CD4-positive, CD25-positive, alpha-beta regulatory T cell (primary cell): ENCODE data around the gene GNG7. TPM values are rescaled to one million over a fixed set of nuclear protein-coding genes. Genes with fewer than 3 reads are reported as not detected.

Source experiments
- ATAC-seq, 2 donors: fragments of 150-1000 bp; cut with Tn5 transposase; one replicate each; pipeline ENCODE4 v1.10.0; 2021; ENCODE audit warnings: low read depth in 2 of 2, moderate number of reproducible peaks in 2 of 2, moderate library complexity in 1 of 2
- DNase-seq, 3 donors: peaks; one replicate each; pipeline versions ENCODE4 v3.0.0 to v3.0.0-alpha.2; 2012 to 2022; ENCODE audit warnings: mixed read lengths in 1 of 3
- H3K27ac ChIP-seq: one replicate; pipeline ENCODE4 v1.7.0; 2013; ENCODE audit warnings: mild to moderate bottlenecking, low read length; ENCODE audit not compliant: insufficient read depth, poor library complexity, severe bottlenecking
- H3K27me3 ChIP-seq: one replicate; pipeline ENCODE4 v1.7.0; 2013; ENCODE audit warnings: low read length; ENCODE audit not compliant: control insufficient read depth, insufficient read depth
- H3K36me3 ChIP-seq: one replicate; pipeline ENCODE4 v1.7.0; 2013; ENCODE audit warnings: mild to moderate bottlenecking, low read length, moderate library complexity; ENCODE audit not compliant: control insufficient read depth, insufficient read depth
- H3K4me1 ChIP-seq: 2 replicates; pipeline ENCODE4 v1.7.0; 2013; ENCODE audit warnings: mild to moderate bottlenecking, low read length; ENCODE audit not compliant: insufficient read depth, control insufficient read depth, poor library complexity, severe bottlenecking
- H3K4me3 ChIP-seq: one replicate; pipeline ENCODE4 v1.7.0; 2013; ENCODE audit warnings: low read depth, mild to moderate bottlenecking, low read length, moderate library complexity
- H3K9me3 ChIP-seq, 2 experiments: 1 replicate in 1 of 2; 2 replicates in 1 of 2; pipeline ENCODE4 v1.7.0; 2013; ENCODE audit warnings: low read length in 2 of 2, mild to moderate bottlenecking in 1 of 2, moderate library complexity in 1 of 2; ENCODE audit not compliant: control insufficient read depth in 2 of 2
- H3K27ac Mint-ChIP-seq, 3 donors: one replicate each; pipeline ENCODE4 v1.8.0; 2020 to 2022; ENCODE audit warnings: mild to moderate bottlenecking in 3 of 3, mixed read lengths in 3 of 3, moderate library complexity in 2 of 3
- H3K27me3 Mint-ChIP-seq: one replicate; pipeline ENCODE4 v1.8.0; 2022; ENCODE audit warnings: mild to moderate bottlenecking, mixed read lengths
- H3K36me3 Mint-ChIP-seq: one replicate; pipeline ENCODE4 v1.8.0; 2020; ENCODE audit warnings: mixed read lengths
- H3K4me1 Mint-ChIP-seq, 4 donors: one replicate each; pipeline ENCODE4 v1.8.0; 2020 to 2022; ENCODE audit warnings: mixed read lengths in 4 of 4, mild to moderate bottlenecking in 1 of 4
- H3K4me3 Mint-ChIP-seq, 4 donors: one replicate each; pipeline ENCODE4 v1.8.0; 2020 to 2022; ENCODE audit warnings: mild to moderate bottlenecking in 4 of 4, mixed read lengths in 4 of 4, moderate library complexity in 3 of 4
- H3K9me3 Mint-ChIP-seq, 7 donors: one replicate each; pipeline ENCODE4 v1.8.0; 2020 to 2022; ENCODE audit warnings: mixed read lengths in 7 of 7, mild to moderate bottlenecking in 3 of 7, moderate library complexity in 2 of 7
- polyA plus RNA-seq, 4 donors: library from polyadenylated mRNA; unstranded; fragments of 300-500 nt; fragmentation: Illumina TruSeq; gene quantifications; one replicate each; pipeline ENCODE4 v1.2.3, GENCODE V29; 2021
- total RNA-seq: library from RNA; stranded (reverse); gene quantifications from one replicate; pipeline ENCODE4 v1.2.3, GENCODE V29; 2022

GNG7 gene
- 1.4 TPM for total RNA-seq
- 1 to 10 TPM in 3 of 4 donors, under 1 TPM in 1; 0.65 to 1.6 (median 1.1) TPM for polyA plus RNA-seq

GRCh38 chr19:2702170-2703076 lies at the start of gene GNG7:
Gene GNG7, minus strand, starts transcription at chr19:2702694. Its CDS starts 182,006 bp downstream, at chr19:2520688.
- Mint-ChIP-seq H3K27ac (peak within 1 kb of the TSS in 2 of 3 donors; percentile 84 to 90), H3K9me3 (no peaks in the 10 kb centered on the region)

GRCh38 chr19:2751438-2751830 lies 48.9 kb upstream of the GNG7 start:
- no peak for ATAC-seq
- no peaks in the 10 kb centered on the region for H3K27me3 ChIP-seq
- peaks cover 5% of the 10 kb centered on the region for H3K36me3 ChIP-seq
- no peaks in the 10 kb centered on the region for H3K9me3 Mint-ChIP-seq
- no peaks in the 10 kb centered on the region for H3K9me3 ChIP-seq
- H3K4me1 ChIP-seq: peaks cover 4% of the 10 kb centered on the region
- no peak overlapping the region for H3K4me3 Mint-ChIP-seq
- H3K27me3 Mint-ChIP-seq: peaks cover 9% of the 10 kb centered on the region
- H3K36me3 Mint-ChIP-seq: peaks cover 5% of the 10 kb centered on the region
- no peak for DNase-seq
- no peak overlapping the region for H3K4me3 ChIP-seq
- H3K27ac ChIP-seq: no peak overlapping the region
- peaks cover 0 to 4% (median 0%) of the 10 kb centered on the region in 4 donors for H3K4me1 Mint-ChIP-seq
- H3K27ac Mint-ChIP-seq: no peak overlapping the region

More at GRCh38 chr19:2702170-2703076, at the start of gene GNG7:
- peak; percentile 86 to 91 (median 88) for DNase-seq
- peak within 1 kb of the TSS; percentile 51 to 72 (median 66) for H3K4me3 Mint-ChIP-seq
- Histone ChIP-seq H3K27ac (no peak within 1 kb of the TSS), H3K9me3 (no peaks in the 10 kb centered on the region), H3K4me3 (peak within 1 kb of the TSS; percentile 50), H3K27me3 (no peaks in the 10 kb centered on the region), H3K36me3 (no peaks in the 10 kb centered on the region), H3K4me1 (peaks cover 18% of the 10 kb centered on the region)
- H3K27me3 Mint-ChIP-seq: no peaks in the 10 kb centered on the region
- no peaks in the 10 kb centered on the region for H3K36me3 Mint-ChIP-seq
- peak; percentile 97 to 99 for ATAC-seq
- H3K4me1 Mint-ChIP-seq: peaks cover 0 to 36% (median 9%) of the 10 kb centered on the region in 4 donors

- Mint-ChIP-seq H3K27me3 (peaks cover 9% of the 10 kb centered on the region), H3K9me3 (no peaks in the 10 kb centered on the region), H3K4me1 (peaks cover 0 to 4% (median 0%) of the 10 kb centered on the region in 4 donors), H3K27ac (no peak overlapping the region), H3K36me3 (no peaks in the 10 kb centered on the region), H3K4me3 (no peak overlapping the region)
- Histone ChIP-seq H3K4me3 (no peak overlapping the region), H3K27me3 (no peaks in the 10 kb centered on the region), H3K4me1 (peaks cover 4% of the 10 kb centered on the region), H3K36me3 (peaks cover 5% of the 10 kb centered on the region), H3K9me3 (no peaks in the 10 kb centered on the region), H3K27ac (no peak overlapping the region)
- ATAC-seq (no peak), DNase-seq (no peak)
Observed at GRCh38 chr19:2750808-2751437, 48.4 kb upstream of the GNG7 start.

GRCh38 chr19:2747349-2747748 lies 44.9 kb upstream of the GNG7 start:
- Histone ChIP-seq H3K27ac (no peak overlapping the region), H3K4me1 (peaks cover 4% of the 10 kb centered on the region), H3K36me3 (no peaks in the 10 kb centered on the region), H3K4me3 (no peak overlapping the region), H3K27me3 (no peaks in the 10 kb centered on the region), H3K9me3 (no peaks in the 10 kb centered on the region)
- H3K4me1 Mint-ChIP-seq: peaks cover 0 to 4% (median 0%) of the 10 kb centered on the region in 4 donors
- H3K27ac Mint-ChIP-seq: no peak overlapping the region
- H3K4me3 Mint-ChIP-seq: no peak overlapping the region
- H3K27me3 Mint-ChIP-seq: peaks cover 16% of the 10 kb centered on the region
- DNase-seq: no peak
- no peaks in the 10 kb centered on the region for H3K9me3 Mint-ChIP-seq
- H3K36me3 Mint-ChIP-seq: no peaks in the 10 kb centered on the region
- ATAC-seq: no peak

- H3K27ac ChIP-seq: no peak overlapping the region
- no peaks in the 10 kb centered on the region for H3K27me3 ChIP-seq
- H3K36me3 ChIP-seq: no peaks in the 10 kb centered on the region
- no peak for DNase-seq
- ATAC-seq: no peak
- Mint-ChIP-seq H3K9me3 (no peaks in the 10 kb centered on the region), H3K4me3 (no peak overlapping the region), H3K27ac (no peak overlapping the region), H3K27me3 (peaks cover 26% of the 10 kb centered on the region), H3K36me3 (no peaks in the 10 kb centered on the region), H3K4me1 (peaks cover 0 to 13% (median 6%) of the 10 kb centered on the region in 4 donors)
- no peaks in the 10 kb centered on the region for H3K9me3 ChIP-seq
- peaks cover 13% of the 10 kb centered on the region for H3K4me1 ChIP-seq
- no peak overlapping the region for H3K4me3 ChIP-seq
Observed at GRCh38 chr19:2744113-2744512, 41.6 kb upstream of the GNG7 start.

GRCh38 chr19:2743099-2743498 lies 40.6 kb upstream of the GNG7 start:
- no peaks in the 10 kb centered on the region for H3K36me3 ChIP-seq
- H3K27ac Mint-ChIP-seq: peak overlapping the region in 1 of 3 donors; percentile 4
- no peak for DNase-seq
- no peak for ATAC-seq
- no peaks in the 10 kb centered on the region for H3K27me3 ChIP-seq
- H3K27ac ChIP-seq: no peak overlapping the region
- H3K4me3 Mint-ChIP-seq: no peak overlapping the region
- H3K9me3 ChIP-seq: no peaks in the 10 kb centered on the region
- H3K27me3 Mint-ChIP-seq: peaks cover 24% of the 10 kb centered on the region
- H3K4me1 ChIP-seq: peaks cover 14% of the 10 kb centered on the region
- H3K9me3 Mint-ChIP-seq: no peaks in the 10 kb centered on the region
- peaks cover 0 to 18% (median 10%) of the 10 kb centered on the region in 4 donors for H3K4me1 Mint-ChIP-seq
- H3K36me3 Mint-ChIP-seq: peaks cover 2% of the 10 kb centered on the region
- H3K4me3 ChIP-seq: no peak overlapping the region

- H3K9me3 ChIP-seq: no peaks in the 10 kb centered on the region
- H3K27ac Mint-ChIP-seq: no peak overlapping the region
- no peaks in the 10 kb centered on the region for H3K9me3 Mint-ChIP-seq
- H3K27ac ChIP-seq: no peak overlapping the region
- peaks cover 14% of the 10 kb centered on the region for H3K4me1 ChIP-seq
- peak overlapping the region; percentile 15 for H3K4me3 ChIP-seq
- peaks cover 10% of the 10 kb centered on the region for H3K36me3 ChIP-seq
- H3K36me3 Mint-ChIP-seq: peaks cover 21% of the 10 kb centered on the region
- peaks cover 0 to 22% (median 11%) of the 10 kb centered on the region in 4 donors for H3K4me1 Mint-ChIP-seq
- peak overlapping the region; percentile 86 to 90 (median 88) for H3K4me3 Mint-ChIP-seq
- no peaks in the 10 kb centered on the region for H3K27me3 ChIP-seq
- no peak for ATAC-seq
- DNase-seq: no peak
- peaks cover 17% of the 10 kb centered on the region for H3K27me3 Mint-ChIP-seq
Observed at GRCh38 chr19:2740314-2740656, 37.8 kb upstream of the GNG7 start.
